ENCODE results near the gene AP3M1. TPM values are rescaled to one million over a fixed set of nuclear protein-coding genes. Genes with fewer than 3 reads are reported as not detected.

AP3M1 gene
- polyA plus RNA-seq, 1 of the 3 experiments (the other 2 are of a cell fraction): 17.7 TPM

DNA sequence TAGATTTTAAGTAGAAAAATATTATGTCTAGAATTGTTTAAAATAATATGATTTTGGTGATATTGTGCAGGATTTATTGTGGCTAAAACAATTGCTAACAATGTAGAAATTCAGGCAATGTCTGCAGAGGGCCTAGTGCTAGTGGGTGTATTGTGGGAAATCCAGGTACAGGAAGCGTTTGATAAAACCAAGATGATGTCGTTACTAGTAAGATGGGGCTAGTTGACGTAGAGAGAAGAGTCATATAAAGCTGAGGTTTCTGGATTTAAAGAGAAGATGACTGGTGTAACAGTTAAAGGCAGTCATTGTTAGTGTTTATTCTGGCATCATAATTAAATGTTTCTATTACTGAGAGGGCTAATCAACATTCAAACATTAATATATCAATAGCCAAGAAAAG is 43.9 kb upstream of the AP3M1 start:
- H3K4me3 ChIP-seq (ENCODE audit: low read depth in 2 of 2, low read length in 1 of 2): no peak overlapping the region
- H3K27ac ChIP-seq (ENCODE audit: low read depth in 2 of 2, low read length in 1 of 2): peak overlapping the region in 1 of 2 experiments; percentile 50; a peak in 2 of 4 replicates
- H3F3A ChIP-seq (replicated peaks; ENCODE audit: insufficient read depth): peaks cover 33% of the 10 kb centered on the region
- no peaks in the 10 kb centered on the region for H4K20me1 ChIP-seq (ENCODE audit: insufficient read depth)
- no peak overlapping the region for H3K9ac ChIP-seq
- no peak overlapping the region for H3K4me2 ChIP-seq
- peaks cover 4 to 24% of the 10 kb centered on the region in 2 experiments; a peak in 3 of 4 replicates for H3K4me1 ChIP-seq (ENCODE audit: control insufficient read depth in 1 of 2, insufficient read depth in 2 of 2, low read depth in 1 of 2, low read length in 1 of 2)
- ChIA-PET POLR2A (no interaction called here), CTCF (no interaction called here)
- peaks cover 90% of the 10 kb centered on the region for H3K79me2 ChIP-seq (ENCODE audit: insufficient read depth)
- H3K36me3 ChIP-seq (replicated peaks in 1 of 2; ENCODE audit: control insufficient read depth in 1 of 2, insufficient read depth in 2 of 2, low read length in 1 of 2): no peaks in the 10 kb centered on the region
- H2AFZ ChIP-seq (ENCODE audit: low read depth): no peak overlapping the region
- 72% methylated on average over 3 of the region's 3 CpGs for WGBS (ENCODE audit: low lambda C conversion rate)
- H3K9me2 ChIP-seq: no peaks in the 10 kb centered on the region
- H3K9me3 ChIP-seq: no peaks in the 10 kb centered on the region
- H3K27me3 ChIP-seq (ENCODE audit: insufficient read depth): no peaks in the 10 kb centered on the region
- no peak for TF ChIP-seq JUND (IDR thresholded peaks at IDR 0.05)
- TF ChIP-seq, protein P1, sequence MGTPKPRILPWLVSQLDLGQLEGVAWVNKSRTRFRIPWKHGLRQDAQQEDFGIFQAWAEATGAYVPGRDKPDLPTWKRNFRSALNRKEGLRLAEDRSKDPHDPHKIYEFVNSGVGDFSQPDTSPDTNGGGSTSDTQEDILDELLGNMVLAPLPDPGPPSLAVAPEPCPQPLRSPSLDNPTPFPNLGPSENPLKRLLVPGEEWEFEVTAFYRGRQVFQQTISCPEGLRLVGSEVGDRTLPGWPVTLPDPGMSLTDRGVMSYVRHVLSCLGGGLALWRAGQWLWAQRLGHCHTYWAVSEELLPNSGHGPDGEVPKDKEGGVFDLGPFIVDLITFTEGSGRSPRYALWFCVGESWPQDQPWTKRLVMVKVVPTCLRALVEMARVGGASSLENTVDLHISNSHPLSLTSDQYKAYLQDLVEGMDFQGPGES (IDR thresholded peaks at IDR 0.05; ENCODE audit: low read depth, low read length): no peak
- TF ChIP-seq NRF1 (IDR thresholded peaks at IDR 0.05; ENCODE audit: low read depth, low read length): no peak
- no peak for TF ChIP-seq TCF12 (IDR thresholded peaks at IDR 0.05)
- TF ChIP-seq CHD2 (IDR thresholded peaks at IDR 0.05; ENCODE audit: low read length, partially characterized antibody): no peak
- TF ChIP-seq, protein P2, sequence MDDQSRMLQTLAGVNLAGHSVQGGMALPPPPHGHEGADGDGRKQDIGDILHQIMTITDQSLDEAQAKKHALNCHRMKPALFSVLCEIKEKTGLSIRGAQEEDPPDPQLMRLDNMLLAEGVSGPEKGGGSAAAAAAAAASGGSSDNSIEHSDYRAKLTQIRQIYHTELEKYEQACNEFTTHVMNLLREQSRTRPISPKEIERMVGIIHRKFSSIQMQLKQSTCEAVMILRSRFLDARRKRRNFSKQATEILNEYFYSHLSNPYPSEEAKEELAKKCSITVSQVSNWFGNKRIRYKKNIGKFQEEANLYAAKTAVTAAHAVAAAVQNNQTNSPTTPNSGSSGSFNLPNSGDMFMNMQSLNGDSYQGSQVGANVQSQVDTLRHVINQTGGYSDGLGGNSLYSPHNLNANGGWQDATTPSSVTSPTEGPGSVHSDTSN (IDR thresholded peaks at IDR 0.05): no peak
- TF ChIP-seq, protein P3, sequence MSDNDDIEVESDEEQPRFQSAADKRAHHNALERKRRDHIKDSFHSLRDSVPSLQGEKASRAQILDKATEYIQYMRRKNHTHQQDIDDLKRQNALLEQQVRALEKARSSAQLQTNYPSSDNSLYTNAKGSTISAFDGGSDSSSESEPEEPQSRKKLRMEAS (IDR thresholded peaks at IDR 0.05; ENCODE audit: low read depth): no peak
- TF ChIP-seq EZH2phosphoT487 (IDR thresholded peaks at IDR 0.05; ENCODE audit: borderline replicate concordance, low read depth): no peak
- TF ChIP-seq, protein P4, sequence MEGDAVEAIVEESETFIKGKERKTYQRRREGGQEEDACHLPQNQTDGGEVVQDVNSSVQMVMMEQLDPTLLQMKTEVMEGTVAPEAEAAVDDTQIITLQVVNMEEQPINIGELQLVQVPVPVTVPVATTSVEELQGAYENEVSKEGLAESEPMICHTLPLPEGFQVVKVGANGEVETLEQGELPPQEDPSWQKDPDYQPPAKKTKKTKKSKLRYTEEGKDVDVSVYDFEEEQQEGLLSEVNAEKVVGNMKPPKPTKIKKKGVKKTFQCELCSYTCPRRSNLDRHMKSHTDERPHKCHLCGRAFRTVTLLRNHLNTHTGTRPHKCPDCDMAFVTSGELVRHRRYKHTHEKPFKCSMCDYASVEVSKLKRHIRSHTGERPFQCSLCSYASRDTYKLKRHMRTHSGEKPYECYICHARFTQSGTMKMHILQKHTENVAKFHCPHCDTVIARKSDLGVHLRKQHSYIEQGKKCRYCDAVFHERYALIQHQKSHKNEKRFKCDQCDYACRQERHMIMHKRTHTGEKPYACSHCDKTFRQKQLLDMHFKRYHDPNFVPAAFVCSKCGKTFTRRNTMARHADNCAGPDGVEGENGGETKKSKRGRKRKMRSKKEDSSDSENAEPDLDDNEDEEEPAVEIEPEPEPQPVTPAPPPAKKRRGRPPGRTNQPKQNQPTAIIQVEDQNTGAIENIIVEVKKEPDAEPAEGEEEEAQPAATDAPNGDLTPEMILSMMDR (IDR thresholded peaks at IDR 0.05): no peak
- DNase-seq: no peak

DNA sequence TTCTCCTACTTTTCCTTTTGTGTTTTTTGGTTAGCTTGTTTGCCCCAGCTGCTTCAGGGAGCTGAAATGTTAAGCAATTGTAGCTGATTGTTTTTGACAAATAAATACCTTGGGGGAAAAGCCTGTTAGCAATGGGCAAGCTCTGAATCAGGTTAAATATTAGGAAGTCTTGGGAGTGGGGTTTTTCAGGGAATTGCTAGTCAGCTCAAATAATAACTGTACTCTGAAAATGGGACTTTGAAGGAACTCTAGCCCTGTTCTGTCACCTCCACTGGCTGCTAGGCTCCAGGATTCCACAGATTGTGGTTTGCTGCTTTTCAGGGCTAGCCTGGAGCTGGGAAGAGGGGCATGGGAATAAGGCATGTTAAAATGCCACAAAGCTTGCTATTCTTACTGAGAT is 39.9 kb upstream of the AP3M1 start:
- peak overlapping the region; percentile 17 for H2AFZ ChIP-seq (ENCODE audit: low read depth)
- peaks cover 4 to 25% of the 10 kb centered on the region in 2 experiments; a peak in 3 of 4 replicates for H3K4me1 ChIP-seq (ENCODE audit: control insufficient read depth in 1 of 2, insufficient read depth in 2 of 2, low read depth in 1 of 2, low read length in 1 of 2)
- no peaks in the 10 kb centered on the region for H3K9me3 ChIP-seq
- no peaks in the 10 kb centered on the region for H3K36me3 ChIP-seq (replicated peaks in 1 of 2; ENCODE audit: control insufficient read depth in 1 of 2, insufficient read depth in 2 of 2, low read length in 1 of 2)
- no peaks in the 10 kb centered on the region for H3K27me3 ChIP-seq (ENCODE audit: insufficient read depth)
- 0 out of 2 replicates have a peak, but pooled peaks have one; percentile 23 for TF ChIP-seq GABPA (IDR thresholded peaks at IDR 0.05; ENCODE audit: low read depth)
- TF ChIP-seq, protein P3 (IDR thresholded peaks at IDR 0.05; ENCODE audit: low read depth): no peak
- POLR2A ChIA-PET: interaction anchor here (1.1 kb wide), 1 partner anchor 14 kb away, joined by 3 read pairs; no protein-coding TSS in a partner anchor
- H3K9ac ChIP-seq: peak overlapping the region; percentile 66
- peaks cover 43% of the 10 kb centered on the region for H3F3A ChIP-seq (replicated peaks; ENCODE audit: insufficient read depth)
- CTCF ChIA-PET: no interaction called here
- peak overlapping the region; percentile 81 to 94 for H3K27ac ChIP-seq (ENCODE audit: low read depth in 2 of 2, low read length in 1 of 2)
- peaks cover 86% of the 10 kb centered on the region for H3K79me2 ChIP-seq (ENCODE audit: insufficient read depth)
- DNase-seq: no peak
- no peaks in the 10 kb centered on the region for H4K20me1 ChIP-seq (ENCODE audit: insufficient read depth)
- peak overlapping the region; percentile 70 for H3K4me2 ChIP-seq
- no peaks in the 10 kb centered on the region for H3K9me2 ChIP-seq
- H3K4me3 ChIP-seq (ENCODE audit: low read depth in 2 of 2, low read length in 1 of 2): peak overlapping the region; percentile 10 to 27; a peak in 3 of 4 replicates
